Stimulated activated CD4-positive, alpha-beta T cell treated with anti-CD3 and anti-CD28 coated beads, Interleukin-2, amount 100 ng/mL, for 48 hours (primary cell): ENCODE results near the gene R3HCC1L.

Source experiments
- DNase-seq, 2 donors: peaks; one replicate each; pipeline ENCODE4 v3.0.0-alpha.2; 2020

Gene R3HCC1L

DNA sequence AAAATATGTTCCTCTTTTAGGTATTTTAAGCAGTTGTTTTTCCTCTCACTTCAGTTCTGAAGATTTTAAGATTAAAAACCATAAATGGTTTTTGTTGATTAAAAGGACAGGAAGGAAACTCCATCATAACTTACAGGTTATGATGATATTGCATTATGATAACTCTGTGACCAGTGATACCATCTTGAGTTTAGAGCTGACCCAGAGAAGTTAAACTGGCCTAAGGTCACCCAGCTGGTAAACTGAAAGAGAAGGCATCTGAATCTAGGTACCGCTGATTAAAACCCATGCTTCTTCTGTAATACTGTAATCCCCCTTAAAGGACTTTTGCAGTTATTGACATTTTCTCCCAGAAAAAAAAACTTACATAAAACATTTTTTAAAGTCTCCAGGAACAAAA lies 103.9 kb downstream of the R3HCC1L start:
- no peak for DNase-seq

DNA sequence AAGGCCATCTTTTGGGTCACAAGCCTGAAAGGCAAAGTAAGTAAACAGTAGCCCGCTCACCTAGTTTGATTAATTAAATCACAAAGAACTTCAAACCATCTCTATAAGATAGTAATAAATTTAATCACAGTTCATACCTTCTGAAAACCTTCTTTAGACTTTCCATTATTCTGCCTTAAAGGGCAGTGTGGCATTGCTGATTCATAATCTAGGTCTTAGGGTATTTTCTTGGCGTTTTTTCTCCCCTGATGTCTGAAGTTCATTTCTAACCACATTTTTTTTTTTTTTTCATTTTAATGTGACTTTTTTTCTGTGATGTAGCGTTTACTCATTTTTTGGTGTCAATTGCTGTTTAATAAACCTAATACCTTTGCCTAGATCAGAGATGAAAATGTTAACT lies 106.1 kb downstream of the R3HCC1L start:
- no peak for DNase-seq

DNA sequence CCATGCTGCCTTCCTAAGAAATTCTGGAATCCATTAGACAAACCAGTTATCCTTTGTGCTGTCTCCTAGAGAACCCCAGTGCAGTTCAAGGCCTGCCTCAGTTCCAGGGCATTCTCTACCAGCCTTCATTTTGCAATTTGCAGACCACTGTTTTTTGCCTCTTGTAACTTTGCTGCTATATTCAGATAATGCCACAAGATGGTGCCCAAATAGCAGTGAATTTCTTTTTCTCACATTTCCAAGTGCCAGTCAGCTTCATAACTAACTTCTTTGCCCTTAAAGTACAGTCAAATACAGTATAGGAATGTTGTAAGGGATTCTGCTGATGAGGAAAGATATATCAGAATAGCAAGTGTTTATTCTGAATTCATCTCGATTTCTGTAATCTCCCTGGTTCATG lies 108.4 kb downstream of the R3HCC1L start:
- no peak for DNase-seq

DNA sequence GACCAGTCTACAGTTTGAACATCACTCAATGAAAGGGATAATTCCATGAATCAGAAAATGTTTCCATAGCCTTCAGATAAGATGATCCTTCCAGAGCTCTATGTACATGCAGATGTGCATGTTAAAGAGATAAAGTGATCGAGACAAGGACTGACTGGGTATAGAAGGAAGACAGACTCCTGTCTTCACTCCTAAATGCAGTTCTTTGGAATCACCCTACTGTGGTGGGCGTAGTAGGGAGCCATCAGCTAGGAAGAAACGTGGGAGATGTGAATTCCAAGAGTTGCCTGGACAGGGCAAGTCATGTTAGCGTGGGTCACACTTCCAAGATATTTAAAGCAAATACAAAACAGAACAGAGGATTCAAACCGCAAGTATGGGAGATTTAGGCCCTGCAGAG lies 109.7 kb downstream of the R3HCC1L start:
- DNase-seq = no peak

GRCh38 chr10:98244586-98244985 lies 110.1 kb downstream of the R3HCC1L start:
- no peak for DNase-seq

- DNase-seq = no peak
Measured at GRCh38 chr10:98246911-98247805, 112.7 kb downstream of the R3HCC1L start.

- no peak for DNase-seq
Measured at GRCh38 chr10:98248018-98248417, 113.6 kb downstream of the R3HCC1L start.

DNA sequence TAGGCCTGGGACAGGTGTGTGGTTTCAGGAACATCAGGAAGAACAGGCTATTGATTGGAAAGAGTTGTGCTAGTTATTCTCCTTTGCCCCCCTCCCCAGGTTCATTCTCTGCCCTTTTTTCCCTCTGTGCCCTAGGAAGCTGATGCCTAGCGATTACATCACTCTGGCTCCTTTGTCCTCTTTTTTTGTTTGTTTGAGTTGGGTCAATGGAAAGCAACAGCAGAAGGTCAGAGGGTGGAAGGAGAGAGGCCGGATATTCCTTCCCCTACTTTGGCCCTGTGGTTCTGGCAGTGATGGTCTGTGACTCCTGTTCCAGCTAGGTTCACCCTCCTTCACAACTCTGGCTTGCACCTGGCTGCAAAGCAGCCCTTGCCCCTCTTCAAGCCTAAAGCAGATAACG lies 114.7 kb downstream of the R3HCC1L start:
- no peak for DNase-seq

DNA sequence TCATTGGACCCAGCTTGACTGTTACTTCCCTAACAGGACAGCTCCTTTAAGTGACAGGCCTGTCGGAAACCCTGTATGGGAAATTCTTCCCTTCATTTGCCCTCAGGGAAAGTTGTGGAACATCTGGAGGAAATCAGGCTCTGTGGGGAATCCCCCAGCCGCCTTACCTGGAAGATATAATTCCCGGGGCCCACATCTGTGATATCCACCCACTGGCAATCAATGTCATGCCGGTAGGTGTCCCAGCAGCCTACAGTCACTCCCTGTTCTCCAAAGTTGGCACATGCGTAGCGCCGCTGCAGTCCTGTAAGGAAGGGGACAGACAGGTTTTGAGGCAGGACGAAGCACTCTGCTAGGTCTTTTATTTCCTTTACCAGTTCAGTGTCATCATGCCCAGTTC lies 116.9 kb downstream of the R3HCC1L start:
- DNase-seq = no peak

GRCh38 chr10:98252464-98252863 lies 118.0 kb downstream of the R3HCC1L start:
- DNase-seq = no peak

GRCh38 chr10:98253499-98253898 lies 119.0 kb downstream of the R3HCC1L start:
- no peak for DNase-seq

DNA sequence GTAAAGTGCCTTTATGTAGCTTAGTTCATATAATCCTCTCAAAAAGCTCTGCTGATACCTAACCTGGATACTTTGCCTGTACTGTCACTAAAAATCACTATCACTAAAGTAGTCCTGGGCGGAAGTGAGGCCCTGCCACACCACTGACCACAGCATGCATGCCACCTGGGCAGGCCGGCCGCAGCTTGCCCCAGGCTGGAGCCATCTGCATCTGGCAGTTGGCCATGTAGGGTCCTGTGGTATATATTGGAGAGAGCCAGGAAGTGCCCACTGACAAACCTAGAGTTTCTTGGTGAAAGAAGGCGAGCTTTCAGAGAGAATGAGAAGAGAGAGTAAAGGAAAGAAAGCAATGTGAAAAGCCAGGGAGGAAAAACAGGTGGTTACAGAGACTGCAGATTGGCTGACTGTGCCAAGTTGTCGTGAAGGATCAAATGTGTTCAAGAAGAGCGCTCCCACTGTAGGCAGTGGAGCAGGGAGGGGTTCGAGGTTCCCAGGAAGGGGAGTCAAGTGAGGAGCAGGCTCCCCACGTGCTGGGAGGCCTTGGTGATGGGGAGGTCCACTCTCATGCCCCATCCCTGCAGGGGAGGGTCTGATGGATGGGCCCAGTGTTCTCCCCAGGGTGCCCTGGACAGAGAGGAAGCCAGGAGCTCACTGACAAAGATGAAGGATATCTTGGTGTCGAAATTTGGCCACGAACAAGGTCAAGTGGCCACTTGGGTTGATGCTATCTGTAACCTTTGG lies 119.9 kb downstream of the R3HCC1L start:
- no peak for DNase-seq

DNA sequence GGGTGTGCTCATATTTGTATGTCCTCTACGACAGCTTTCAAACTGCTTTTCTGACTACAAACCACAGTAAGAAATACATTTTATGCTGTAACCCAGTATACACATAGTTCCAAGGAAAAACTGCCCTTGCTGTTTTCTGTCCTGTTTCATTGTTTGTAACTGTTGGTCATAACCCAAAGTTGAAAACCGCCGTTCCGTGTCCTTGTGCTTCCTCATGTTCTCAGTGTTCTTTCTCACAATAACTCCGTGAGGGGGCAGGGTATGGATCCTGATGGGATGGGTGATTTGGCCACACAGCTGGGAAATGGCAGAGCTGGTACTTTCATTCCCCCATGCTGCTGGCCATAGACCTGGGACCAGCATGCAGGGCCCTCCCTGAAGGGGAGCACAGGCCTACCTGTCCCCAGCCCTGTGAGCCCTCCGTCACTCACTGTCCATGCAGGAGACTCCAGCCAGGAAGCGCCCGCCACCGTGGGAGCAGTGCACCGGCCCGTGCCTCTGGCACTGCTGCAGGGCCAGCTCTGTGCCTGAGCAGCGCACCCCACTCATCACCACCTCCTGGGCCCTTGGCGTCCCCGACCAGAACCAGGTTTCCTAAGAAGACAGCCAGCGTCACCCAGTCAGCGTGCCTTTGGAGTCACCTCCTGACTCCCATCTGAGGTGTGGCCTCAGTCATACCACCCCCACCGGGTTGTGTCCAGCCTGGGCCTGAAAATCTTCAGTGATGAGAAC lies 120.9 kb downstream of the R3HCC1L start:
- DNase-seq = no peak

DNA sequence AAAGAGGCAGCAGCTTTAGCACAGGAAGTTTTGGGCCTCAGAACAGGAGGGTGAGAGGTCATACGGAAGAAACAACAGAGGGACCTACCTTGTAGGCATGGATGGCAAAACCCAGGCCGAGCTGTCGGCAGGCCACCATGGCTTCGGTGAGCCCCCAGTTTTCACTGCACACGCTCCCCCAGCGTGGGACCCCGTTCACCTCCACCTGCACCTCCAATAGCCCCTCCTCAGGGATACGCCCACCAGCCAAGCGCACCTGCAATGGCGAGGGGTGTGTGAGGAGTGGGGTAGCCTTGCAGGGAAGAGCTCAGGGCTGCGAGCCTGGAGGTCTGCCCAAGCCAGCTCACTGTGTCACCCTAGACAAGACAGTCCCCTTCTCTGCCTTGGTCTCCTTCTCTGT lies 122.2 kb downstream of the R3HCC1L start:
- DNase-seq = no peak

DNA sequence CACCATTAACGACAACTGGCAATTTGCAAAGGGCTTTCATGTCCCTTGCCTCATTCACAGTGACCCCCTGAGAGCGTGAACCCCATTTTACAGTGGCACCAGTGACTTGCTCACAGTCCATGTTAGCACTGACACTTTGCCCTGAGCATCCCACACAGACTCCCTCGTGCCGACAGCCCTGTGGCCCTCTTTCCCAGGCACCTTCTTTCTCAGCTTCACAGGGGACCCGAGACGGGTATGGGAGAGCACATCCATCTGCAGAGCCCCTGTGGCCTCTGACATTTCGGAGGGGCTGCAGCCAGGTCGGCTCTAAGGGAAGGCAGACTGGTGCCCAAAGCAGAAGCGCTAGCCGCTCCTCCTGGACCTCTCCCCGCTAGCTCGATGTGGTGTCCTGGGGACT lies 122.7 kb downstream of the R3HCC1L start:
- DNase-seq = no peak

GRCh38 chr10:98257961-98258360 lies 123.5 kb downstream of the R3HCC1L start:
- no peak for DNase-seq

GRCh38 chr10:98258683-98259454 lies 124.4 kb downstream of the R3HCC1L start:
- no peak for DNase-seq

GRCh38 chr10:98259606-98260315 lies 125.3 kb downstream of the R3HCC1L start:
- DNase-seq = no peak

DNA sequence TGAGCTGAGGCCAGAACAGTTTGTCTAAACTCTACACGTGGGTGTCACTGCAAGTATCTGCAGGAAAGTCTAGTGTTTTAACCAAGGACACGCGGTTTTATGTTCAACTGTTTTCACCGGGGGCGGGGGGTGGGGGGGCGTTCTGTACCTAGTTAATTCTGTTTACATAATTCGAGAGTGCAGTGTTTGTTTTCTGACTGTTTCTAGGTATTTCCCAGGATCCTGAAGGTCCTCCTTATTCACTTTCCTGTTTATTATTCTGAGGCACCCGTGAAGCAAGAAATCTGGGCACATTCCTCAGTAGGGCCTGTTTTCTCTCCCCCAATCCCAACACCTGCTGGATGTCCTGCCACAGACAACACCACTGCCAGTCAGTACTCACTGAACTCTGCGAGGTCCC lies 125.9 kb downstream of the R3HCC1L start:
- no peak for DNase-seq

DNA sequence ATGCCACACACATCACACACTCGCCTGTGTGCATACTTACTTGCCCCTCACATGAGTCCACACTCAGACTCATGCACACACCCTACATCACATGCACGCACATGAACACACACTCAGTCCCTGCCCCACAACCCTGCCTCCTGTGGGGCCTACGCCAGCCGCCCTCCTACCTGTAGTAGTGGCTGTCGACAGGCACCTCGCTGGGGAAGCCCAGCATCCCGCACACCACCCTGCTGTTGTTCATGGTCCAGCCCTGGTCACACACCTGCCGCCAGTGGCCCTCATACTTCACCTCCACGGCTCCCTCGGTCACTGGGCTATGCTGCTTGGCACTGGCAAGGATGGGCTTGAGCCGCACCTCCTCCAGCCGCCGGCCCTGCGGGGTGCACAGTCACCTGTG lies 126.3 kb downstream of the R3HCC1L start:
- no peak for DNase-seq

- no peak for DNase-seq
Measured at GRCh38 chr10:98261436-98262277, 127.2 kb downstream of the R3HCC1L start.
